Measurements from ENCODE around the gene MTR.

- no peak for TF ChIP-seq EP300 (IDR thresholded peaks at IDR 0.05; ENCODE audit: borderline replicate concordance)
- no peak for TF ChIP-seq RAD21 (IDR thresholded peaks at IDR 0.05; ENCODE audit: low read depth)
- TF ChIP-seq REST (IDR thresholded peaks at IDR 0.05; ENCODE audit: low read depth) = no peak
- no peak for TF ChIP-seq TEAD4 (IDR thresholded peaks at IDR 0.05)
- no peak for TF ChIP-seq CREB1 (IDR thresholded peaks at IDR 0.05; ENCODE audit: low read depth)
- TF ChIP-seq CEBPB (IDR thresholded peaks at IDR 0.05) = no peak
Measured at GRCh38 chr1:236794585-236795034, 482 bp upstream of the MTR start.
